MG63 (cell line): ENCODE measurements around the gene SLC22A16. TPM values are rescaled to one million over a fixed set of nuclear protein-coding genes. Genes with fewer than 3 reads are reported as not detected.
"Not testable (repeated sequence)": the region's sequence is repeated elsewhere in the genome, so short reads cannot be mapped to it uniquely, and the experiment has no call there.

ENCODE experiments used
- DNase-seq: peaks from one replicate; pipeline ENCODE4 v3.0.0-alpha.2; 2020
- H3K27me3 ChIP-seq: fragments of 250-450 bp; sonication (Bioruptor Pico); 2 replicates; pipeline ENCODE4 v1.5.1; 2020; ENCODE audit warnings: mild to moderate bottlenecking, moderate library complexity
- H3K36me3 ChIP-seq: fragments of 250-450 bp; sonication (Bioruptor Pico); 2 replicates; pipeline ENCODE4 v1.5.1; 2020; ENCODE audit warnings: mild to moderate bottlenecking, moderate library complexity
- H3K4me3 ChIP-seq: fragments of 250-450 bp; sonication (Bioruptor Pico); 2 replicates; pipeline ENCODE4 v1.5.1; 2020; ENCODE audit warnings: mild to moderate bottlenecking, moderate library complexity
- H3K9me3 ChIP-seq: fragments of 250-450 bp; sonication (Bioruptor Pico); 2 replicates; pipeline ENCODE4 v1.5.1; 2020; ENCODE audit warnings: mild to moderate bottlenecking, moderate library complexity
- total RNA-seq: library from RNA; depleted of rRNA; stranded (reverse); fragments of >200 nt; shearing (Covaris generic); gene quantifications from 2 replicates; pipeline ENCODE4 v1.2.3, GENCODE V29; 2014; ENCODE audit warnings: low replicate concordance; rRNA removed

The SLC22A16 gene
- not detected in 2 replicates for total RNA-seq

- peak; percentile 10 for DNase-seq
- no peak within 1 kb of the TSS for H3K4me3 ChIP-seq
- H3K9me3 ChIP-seq = peaks cover 2% of the 10 kb centered on the region; the same call in 1 of the 2 replicates
- no peaks in the 10 kb centered on the region for H3K36me3 ChIP-seq
- no peaks in the 10 kb centered on the region for H3K27me3 ChIP-seq
These were observed at the start of gene SLC22A16 for GRCh38 chr6:110476046-110476849. Gene SLC22A16, minus strand, starts transcription at chr6:110476613. Its CDS starts 39 bp downstream, at chr6:110476574.

DNA sequence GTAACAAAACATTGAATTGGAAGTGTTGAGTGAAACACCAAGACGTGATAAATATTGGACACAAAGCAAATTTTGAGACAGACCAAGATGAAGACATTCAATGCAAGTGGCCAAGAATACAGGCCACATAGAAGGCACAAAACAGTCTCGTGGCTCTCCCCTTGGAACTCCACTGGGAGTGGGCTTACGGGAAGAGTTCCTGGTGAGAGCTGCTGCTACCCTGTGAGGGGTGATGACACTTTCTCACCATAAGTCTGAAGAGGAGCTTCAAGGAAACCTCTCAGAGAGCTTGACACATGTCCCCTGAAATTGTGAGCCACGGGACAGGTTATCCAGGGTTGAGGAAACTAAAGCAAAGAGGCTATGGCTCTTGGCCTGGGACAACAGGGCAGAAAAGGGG lies 48.6 kb upstream of the SLC22A16 start:
- peaks cover 3% of the 10 kb centered on the region for H3K9me3 ChIP-seq
- H3K36me3 ChIP-seq = no peaks in the 10 kb centered on the region
- no peak for DNase-seq
- no peaks in the 10 kb centered on the region for H3K27me3 ChIP-seq
- no peak overlapping the region for H3K4me3 ChIP-seq

DNA sequence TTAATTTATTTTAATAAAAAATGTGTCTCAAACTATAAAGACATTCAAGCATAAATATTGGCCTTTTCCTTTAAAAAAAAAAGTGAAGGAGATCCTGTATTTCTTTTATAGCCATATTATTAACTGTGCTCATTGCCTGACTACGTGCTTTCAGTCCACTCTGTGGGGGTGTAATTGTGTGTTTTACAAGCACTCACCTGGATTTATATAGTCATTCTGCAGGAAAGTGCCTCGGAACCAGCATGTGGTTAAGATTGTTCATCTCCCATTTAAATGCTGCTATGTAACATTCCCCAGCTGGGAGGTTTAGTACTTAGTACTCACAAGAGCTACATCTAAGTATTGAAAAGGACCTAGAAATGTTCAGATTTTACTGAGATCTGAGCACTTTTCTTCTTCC lies 47.9 kb upstream of the SLC22A16 start:
- Histone ChIP-seq H3K27me3 (no peaks in the 10 kb centered on the region), H3K9me3 (no peaks in the 10 kb centered on the region; the same call in 1 of the 2 replicates), H3K36me3 (no peaks in the 10 kb centered on the region), H3K4me3 (no peak overlapping the region)
- no peak for DNase-seq

DNA sequence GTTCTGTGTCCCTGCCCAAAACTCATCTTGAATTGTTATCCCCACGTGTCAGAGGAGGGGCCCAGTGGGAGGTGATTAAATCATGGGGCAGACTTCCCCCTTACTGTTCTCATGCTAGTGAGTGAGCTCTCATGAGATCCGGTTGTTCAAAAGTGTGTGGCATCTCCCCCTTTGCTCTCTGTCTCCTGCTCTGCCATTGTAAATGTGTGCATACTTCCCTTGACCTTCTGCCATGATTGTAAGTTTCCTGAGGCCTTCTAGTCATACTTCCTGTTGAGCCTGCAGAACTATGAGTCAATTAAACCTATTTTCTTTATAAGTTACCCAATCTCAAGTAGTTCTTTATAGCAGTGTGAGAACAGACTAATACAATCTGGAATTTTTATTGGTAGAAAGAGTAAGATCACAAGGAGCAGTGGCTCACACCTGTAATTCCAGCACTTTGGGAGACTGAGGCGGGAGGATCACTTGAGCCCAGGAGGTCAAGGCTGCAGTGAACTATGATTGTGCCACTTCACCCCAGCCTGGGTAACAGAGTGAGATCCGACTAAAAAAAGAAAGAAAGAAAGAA lies 47.1 kb upstream of the SLC22A16 start:
- DNase-seq = no peak
- H3K27me3 ChIP-seq = no peaks in the 10 kb centered on the region
- H3K9me3 ChIP-seq = no peaks in the 10 kb centered on the region; the same call in 1 of the 2 replicates
- H3K36me3 ChIP-seq = no peaks in the 10 kb centered on the region
- no peak overlapping the region for H3K4me3 ChIP-seq

DNA sequence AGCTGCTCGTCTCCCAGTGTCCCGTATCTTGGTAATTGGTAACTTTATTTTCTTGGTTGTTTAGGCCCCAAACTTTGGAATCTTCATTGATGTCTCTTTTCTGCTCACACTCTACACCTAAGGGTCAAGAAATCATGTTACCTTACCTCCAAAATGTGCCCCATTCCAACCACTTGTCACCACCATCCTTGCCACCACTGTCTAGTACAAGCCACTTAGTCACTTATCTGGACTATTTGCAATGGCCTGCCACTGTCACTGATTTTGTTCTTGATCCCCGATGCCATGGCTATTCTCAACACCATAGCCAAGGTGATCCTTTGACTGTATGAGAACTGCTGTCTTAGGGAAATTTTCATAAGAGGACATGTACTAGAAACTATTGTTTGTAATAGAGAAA lies 46.0 kb upstream of the SLC22A16 start:
- no peaks in the 10 kb centered on the region for H3K27me3 ChIP-seq
- no peak overlapping the region for H3K4me3 ChIP-seq
- H3K36me3 ChIP-seq = no peaks in the 10 kb centered on the region
- DNase-seq = no peak
- no peaks in the 10 kb centered on the region; the same call in 1 of the 2 replicates for H3K9me3 ChIP-seq

- Histone ChIP-seq H3K36me3 (no peaks in the 10 kb centered on the region), H3K9me3 (no peaks in the 10 kb centered on the region; the same call in 1 of the 2 replicates), H3K27me3 (no peaks in the 10 kb centered on the region), H3K4me3 (no peak overlapping the region)
- no peak for DNase-seq
These were observed 44.7 kb upstream of the SLC22A16 start for GRCh38 chr6:110520992-110521543.

GRCh38 chr6:110520209-110520965 lies 44.0 kb upstream of the SLC22A16 start:
- Histone ChIP-seq H3K4me3 (no peak overlapping the region), H3K27me3 (no peaks in the 10 kb centered on the region), H3K9me3 (no peaks in the 10 kb centered on the region; the same call in 1 of the 2 replicates), H3K36me3 (no peaks in the 10 kb centered on the region)
- DNase-seq = no peak

GRCh38 chr6:110517601-110518281 lies 41.3 kb upstream of the SLC22A16 start:
- Histone ChIP-seq H3K27me3 (no peaks in the 10 kb centered on the region), H3K9me3 (no peaks in the 10 kb centered on the region), H3K4me3 (no peak overlapping the region), H3K36me3 (no peaks in the 10 kb centered on the region)
- no peak for DNase-seq

DNA sequence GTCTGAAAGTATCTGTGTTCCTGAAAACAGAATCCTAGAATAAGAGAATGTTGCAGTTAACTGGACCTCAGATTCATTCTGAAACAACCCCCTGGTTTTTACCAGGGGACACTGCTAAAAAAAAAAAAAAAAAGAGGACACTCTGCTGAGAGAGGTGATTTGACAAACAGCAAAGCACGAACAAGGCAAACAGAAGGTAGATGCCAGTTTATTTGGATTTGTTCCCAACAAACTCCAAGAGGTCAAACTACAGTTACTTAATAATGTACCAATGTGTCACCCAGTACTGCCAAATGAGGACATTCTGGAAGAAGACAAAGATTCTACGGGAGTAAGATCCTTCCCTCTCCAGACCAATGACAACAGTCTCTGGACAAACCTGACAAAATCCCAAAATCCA lies 40.6 kb upstream of the SLC22A16 start:
- Histone ChIP-seq H3K4me3 (no peak overlapping the region), H3K36me3 (no peaks in the 10 kb centered on the region), H3K27me3 (no peaks in the 10 kb centered on the region), H3K9me3 (no peaks in the 10 kb centered on the region)
- no peak for DNase-seq

- Histone ChIP-seq H3K36me3 (no peaks in the 10 kb centered on the region), H3K9me3 (no peaks in the 10 kb centered on the region; the same call in 1 of the 2 replicates), H3K27me3 (no peaks in the 10 kb centered on the region), H3K4me3 (no peak overlapping the region)
- DNase-seq = no peak
These were observed 38.4 kb upstream of the SLC22A16 start for GRCh38 chr6:110514818-110515217.

- Histone ChIP-seq H3K9me3 (no peaks in the 10 kb centered on the region; the same call in 1 of the 2 replicates), H3K4me3 (no peak overlapping the region), H3K27me3 (no peaks in the 10 kb centered on the region), H3K36me3 (no peaks in the 10 kb centered on the region)
- DNase-seq = no peak
These were observed 36.6 kb upstream of the SLC22A16 start for GRCh38 chr6:110512991-110513390.

DNA sequence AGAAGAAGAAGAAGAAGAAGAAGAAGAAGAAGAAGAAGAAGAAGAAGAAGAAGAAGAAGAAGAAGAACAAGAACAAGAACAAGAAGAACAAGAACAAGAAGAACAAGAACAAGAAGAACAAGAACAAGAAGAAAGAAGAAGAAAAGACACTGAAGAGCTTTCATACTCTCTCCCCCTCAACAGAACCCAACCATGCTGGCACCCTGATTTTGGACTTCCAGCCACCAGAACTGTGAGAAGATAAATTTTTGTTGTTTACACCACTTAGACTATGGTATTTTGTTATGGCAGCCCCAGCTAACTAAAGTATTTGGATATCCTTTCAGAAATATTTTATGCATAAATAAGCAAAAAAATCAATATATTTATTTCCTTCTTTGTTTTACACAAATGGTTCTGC lies 36.1 kb upstream of the SLC22A16 start:
- not testable (repeated sequence) for H3K27me3 ChIP-seq, DNase-seq, H3K36me3 ChIP-seq, H3K4me3 ChIP-seq, H3K9me3 ChIP-seq

- no peaks in the 10 kb centered on the region; the same call in 1 of the 2 replicates for H3K9me3 ChIP-seq
- H3K27me3 ChIP-seq = no peaks in the 10 kb centered on the region
- DNase-seq = no peak
- no peaks in the 10 kb centered on the region for H3K36me3 ChIP-seq
- no peak overlapping the region for H3K4me3 ChIP-seq
These were observed 35.0 kb upstream of the SLC22A16 start for GRCh38 chr6:110511401-110511800.

GRCh38 chr6:110509617-110510241 lies 33.3 kb upstream of the SLC22A16 start:
- no peaks in the 10 kb centered on the region; the same call in 1 of the 2 replicates for H3K9me3 ChIP-seq
- no peaks in the 10 kb centered on the region for H3K27me3 ChIP-seq
- H3K36me3 ChIP-seq = no peaks in the 10 kb centered on the region
- H3K4me3 ChIP-seq = no peak overlapping the region
- DNase-seq = peak; percentile 78

GRCh38 chr6:110504891-110505290 lies 28.5 kb upstream of the SLC22A16 start:
- H3K4me3 ChIP-seq, H3K9me3 ChIP-seq, H3K36me3 ChIP-seq, H3K27me3 ChIP-seq, DNase-seq: not testable (repeated sequence)

GRCh38 chr6:110495949-110496348 lies 19.5 kb upstream of the SLC22A16 start:
- Histone ChIP-seq H3K27me3 (no peaks in the 10 kb centered on the region), H3K9me3 (no peaks in the 10 kb centered on the region), H3K4me3 (no peak overlapping the region), H3K36me3 (no peaks in the 10 kb centered on the region)
- DNase-seq = no peak
